Spleen (tissue), 11 donors: ENCODE results near the gene SFXN2. TPM values are rescaled to one million over a fixed set of nuclear protein-coding genes. Genes with fewer than 3 reads are reported as not detected.

Experiments
- DNase-seq: peaks from one replicate; pipeline ENCODE4 v3.0.0-alpha.2; 2020
- H3K27ac ChIP-seq, 8 donors: fragments of 200-600 bp; sonication (generic) in 7 of 8; 1 replicate in 4 of 8; 2 replicates in 4 of 8; pipeline versions ENCODE4 v1.5.0 to v1.8.0; 2016 to 2021; ENCODE audit warnings: inconsistent platforms in 4 of 8, mild to moderate bottlenecking in 4 of 8, moderate library complexity in 1 of 8
- H3K27me3 ChIP-seq, 7 donors: fragments of 200-600 bp; sonication (generic) in 6 of 7; replicated peaks in 1 of 7; 1 replicate in 4 of 7; 2 replicates in 3 of 7; pipeline versions ENCODE4 v1.5.0 to v1.8.0; 2016 to 2021; ENCODE audit warnings: inconsistent platforms in 3 of 7, mild to moderate bottlenecking in 1 of 7
- H3K36me3 ChIP-seq, 6 donors: fragments of 200-600 bp; sonication (generic) in 5 of 6; 1 replicate in 4 of 6; 2 replicates in 2 of 6; pipeline versions ENCODE4 v1.5.0 to v1.8.0; 2016 to 2021; ENCODE audit warnings: inconsistent platforms in 2 of 6
- H3K4me1 ChIP-seq, 6 donors: fragments of 200-600 bp; sonication (generic) in 5 of 6; 1 replicate in 3 of 6; 2 replicates in 3 of 6; pipeline versions ENCODE4 v1.5.0 to v1.8.0; 2016 to 2021; ENCODE audit warnings: inconsistent platforms in 3 of 6
- H3K4me3 ChIP-seq, 8 donors: fragments of 200-600 bp; sonication (generic) in 7 of 8; 1 replicate in 4 of 8; 2 replicates in 4 of 8; pipeline versions ENCODE4 v1.5.0 to v1.8.0; 2016 to 2021; ENCODE audit warnings: inconsistent platforms in 4 of 8, mild to moderate bottlenecking in 4 of 8, moderate library complexity in 2 of 8
- H3K9me3 ChIP-seq, 8 donors: fragments of 200-600 bp; sonication (generic) in 7 of 8; 1 replicate in 4 of 8; 2 replicates in 4 of 8; pipeline versions ENCODE4 v1.5.0 to v1.8.0; 2016 to 2021; ENCODE audit warnings: inconsistent platforms in 4 of 8
- POLR2A ChIP-seq, 3 donors: fragments of 450-650 bp; IDR thresholded peaks; one replicate each; pipeline ENCODE4 v1.5.1; 2017; ENCODE audit warnings: antibody characterized with exemption in 3 of 3, mild to moderate bottlenecking in 1 of 3
- POLR2AphosphoS5 ChIP-seq, 3 donors: sonication (generic); formaldehyde crosslinking; IDR thresholded peaks; one replicate each; pipeline ENCODE4 v1.5.1; 2017; ENCODE audit warnings: antibody characterized with exemption in 3 of 3
- WGBS, 5 donors: extraction: QIAGEN DNeasy Blood & Tissue Kit in 3 of 5; methylation state at CpG; one replicate each; pipeline versions ENCODE4 v1.1.5 to v1.1.7; 2013 to 2018; 5-methylcytosine and 5-hydroxymethylcytosine counted together
- intact Hi-C: fragments of 100-400 bp; cut with DNase I; formaldehyde crosslinking; loops from one replicate; pipeline ENCODE4 v1.15.0; 2023; ENCODE audit warnings: low total_unique reads
- polyA plus RNA-seq, 3 donors: library from polyadenylated mRNA; stranded (reverse); fragments of 200-250 nt; gene quantifications; one replicate each; pipeline ENCODE4 v1.2.1, GENCODE V29; 2013
- total RNA-seq, 7 donors: library from RNA; depleted of rRNA in 3 of 7; stranded (reverse); fragments of >200 nt in 3 of 7; fragmentation: NEBNext Ultra II Directional in 4 of 7; extraction: Animal tissue kit (Norgen Biotek cat#: 25700) in 4 of 7; gene quantifications; one replicate each; pipeline versions ENCODE4 v1.1.0 to v1.2.1, GENCODE V29; 2016 to 2021
- TF ChIP-seq, protein P1 (sequence below), 11 experiments: fragments of 200-600 bp in 7 of 11; fragments of 450-650 bp in 4 of 11; sonication (generic) in 4 of 11; IDR thresholded peaks in 8 of 11; conservative IDR thresholded peaks in 3 of 11; 1 replicate in 7 of 11; 2 replicates in 4 of 11; pipeline versions ENCODE4 v1.4.0 to v1.8.0; 2016 to 2021; ENCODE audit warnings: antibody characterized with exemption in 11 of 11, inconsistent platforms in 4 of 11, mild to moderate bottlenecking in 1 of 11
- donor health status: healthy with polysubstance abuse.
- donor health status: DM: no; HTN: no; CAD: no; lungs with moderate emphysema.
- donor health status: DM: no; HTN: no; CAD: no.
- donor health status: Bipolar disorder and iron deficiency.
- donor health status: healthy.
- donor health status: DM: no; HTN: no; CAD: no.
- donor health status: DM: yes; HTN: yes; CAD: no.

Gene SFXN2
- total and polyA plus RNA-seq, 10 donors: 3.0 to 12.8 (median 9.8) TPM

DNA sequence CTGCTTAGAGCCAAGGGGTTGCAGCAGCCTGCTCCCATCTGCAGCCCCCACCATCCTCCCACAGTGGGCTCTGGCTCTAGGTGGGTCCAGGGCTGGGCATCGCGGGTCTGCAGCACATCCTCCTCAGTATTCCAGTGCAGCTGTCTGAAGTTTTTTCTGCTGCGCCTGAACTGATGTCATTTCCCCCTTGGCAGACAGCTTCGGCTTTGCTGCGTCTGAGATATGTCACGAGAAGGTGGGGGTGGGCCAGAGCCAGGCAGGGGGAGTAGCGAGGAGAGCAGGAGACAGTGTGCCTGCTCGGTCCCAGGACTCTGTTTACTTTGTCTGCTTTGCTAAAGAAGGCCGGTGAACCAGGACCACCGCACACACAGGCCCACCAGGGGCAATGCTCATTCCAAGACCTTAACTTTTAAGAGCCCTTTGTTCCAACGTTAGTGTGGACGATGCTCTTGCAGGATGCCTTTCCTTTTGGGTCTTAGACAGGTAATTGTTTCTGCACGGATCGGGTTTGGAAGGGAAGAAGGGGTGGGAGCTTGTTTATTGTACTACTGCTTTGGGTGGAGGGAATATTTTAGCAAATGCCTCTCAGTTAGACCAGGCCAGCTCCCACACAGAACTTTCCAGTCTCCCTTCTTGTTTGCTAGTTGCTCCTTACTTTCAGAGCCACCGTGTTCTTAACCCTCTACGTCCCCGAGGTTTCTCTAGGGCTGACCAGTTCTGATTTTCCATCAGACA is 61.7 kb downstream of the SFXN2 start:
- no peak for DNase-seq
- WGBS, 5 donors: 22 to 29% (median 26%) methylated on average over 13 to 17 of the region's 17 CpGs
- Histone ChIP-seq H3K4me1 (peaks cover 12 to 99% (median 63%) of the 10 kb centered on the region in 6 donors), H3K36me3 (peaks cover 0 to 22% (median 0%) of the 10 kb centered on the region in 6 donors), H3K4me3 (peak overlapping the region in 3 of 8 donors; percentile 3 to 47 (median 28)), H3K27me3 (no peaks in the 10 kb centered on the region), H3K9me3 (no peaks in the 10 kb centered on the region), H3K27ac (peak overlapping the region in 7 of 8 donors; percentile 56 to 82 (median 78))
- intact Hi-C loops: no loop called here
- peak; percentile 47 to 80 (median 59) for TF ChIP-seq POLR2AphosphoS5 (IDR thresholded peaks at IDR 0.05)
- no peak for TF ChIP-seq POLR2A (IDR thresholded peaks at IDR 0.05)
- TF ChIP-seq, protein P1, sequence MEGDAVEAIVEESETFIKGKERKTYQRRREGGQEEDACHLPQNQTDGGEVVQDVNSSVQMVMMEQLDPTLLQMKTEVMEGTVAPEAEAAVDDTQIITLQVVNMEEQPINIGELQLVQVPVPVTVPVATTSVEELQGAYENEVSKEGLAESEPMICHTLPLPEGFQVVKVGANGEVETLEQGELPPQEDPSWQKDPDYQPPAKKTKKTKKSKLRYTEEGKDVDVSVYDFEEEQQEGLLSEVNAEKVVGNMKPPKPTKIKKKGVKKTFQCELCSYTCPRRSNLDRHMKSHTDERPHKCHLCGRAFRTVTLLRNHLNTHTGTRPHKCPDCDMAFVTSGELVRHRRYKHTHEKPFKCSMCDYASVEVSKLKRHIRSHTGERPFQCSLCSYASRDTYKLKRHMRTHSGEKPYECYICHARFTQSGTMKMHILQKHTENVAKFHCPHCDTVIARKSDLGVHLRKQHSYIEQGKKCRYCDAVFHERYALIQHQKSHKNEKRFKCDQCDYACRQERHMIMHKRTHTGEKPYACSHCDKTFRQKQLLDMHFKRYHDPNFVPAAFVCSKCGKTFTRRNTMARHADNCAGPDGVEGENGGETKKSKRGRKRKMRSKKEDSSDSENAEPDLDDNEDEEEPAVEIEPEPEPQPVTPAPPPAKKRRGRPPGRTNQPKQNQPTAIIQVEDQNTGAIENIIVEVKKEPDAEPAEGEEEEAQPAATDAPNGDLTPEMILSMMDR (IDR thresholded peaks at IDR 0.05 in 8 of 11, conservative IDR thresholded peaks at IDR 0.05 in 3 of 11): no peak

DNA sequence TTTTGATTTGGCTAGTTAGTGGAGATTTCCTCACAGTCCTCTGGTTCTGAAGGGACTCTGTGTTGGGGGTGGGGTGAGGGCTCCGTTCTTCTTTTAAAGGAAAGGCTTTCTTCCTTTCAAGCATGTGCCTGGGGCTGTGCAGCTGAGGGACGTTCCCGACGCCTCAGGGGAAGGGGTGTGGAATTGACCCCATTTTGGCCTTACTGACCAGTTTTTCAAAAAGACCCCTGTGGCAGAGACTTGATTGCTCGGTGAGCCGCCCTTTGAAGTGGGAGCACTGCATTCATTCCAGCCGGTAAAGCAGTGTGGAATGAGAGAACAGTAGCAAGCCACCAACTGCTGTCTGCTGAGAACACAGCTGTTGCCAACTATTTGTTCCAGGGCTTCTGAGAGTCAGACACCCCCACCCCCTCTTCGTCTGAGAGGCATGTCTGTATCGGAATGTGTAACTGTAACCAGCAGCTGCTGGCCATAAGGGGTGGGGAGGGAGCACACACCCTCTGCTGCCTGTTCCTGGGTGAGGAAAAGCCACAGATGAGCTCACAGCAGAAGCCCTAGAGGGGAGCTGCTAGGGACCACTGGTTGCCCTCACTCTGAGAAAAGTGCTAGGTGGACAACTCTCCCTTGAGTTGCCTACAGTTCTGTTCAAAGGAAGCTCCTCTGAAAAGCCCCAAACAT is 62.5 kb downstream of the SFXN2 start:
- TF ChIP-seq POLR2AphosphoS5 (IDR thresholded peaks at IDR 0.05): peak in 2 of 3 donors; percentile 52 to 76
- TF ChIP-seq, protein P1 (IDR thresholded peaks at IDR 0.05 in 8 of 11, conservative IDR thresholded peaks at IDR 0.05 in 3 of 11): no peak
- no peak for TF ChIP-seq POLR2A (IDR thresholded peaks at IDR 0.05)
- intact Hi-C loops: no loop called here
- 51 to 66% (median 58%) methylated on average over 9 of the region's 9 CpGs for WGBS, 5 donors
- H3K4me3 ChIP-seq: peak overlapping the region in 2 of 8 donors; percentile 28 to 47
- DNase-seq: no peak
- H3K36me3 ChIP-seq: peaks cover 0 to 28% (median 0%) of the 10 kb centered on the region in 6 donors
- H3K27ac ChIP-seq: peak overlapping the region in 7 of 8 donors; percentile 56 to 82 (median 78)
- peaks cover 12 to 100% (median 69%) of the 10 kb centered on the region in 6 donors for H3K4me1 ChIP-seq
- no peaks in the 10 kb centered on the region for H3K27me3 ChIP-seq
- H3K9me3 ChIP-seq: no peaks in the 10 kb centered on the region

DNA sequence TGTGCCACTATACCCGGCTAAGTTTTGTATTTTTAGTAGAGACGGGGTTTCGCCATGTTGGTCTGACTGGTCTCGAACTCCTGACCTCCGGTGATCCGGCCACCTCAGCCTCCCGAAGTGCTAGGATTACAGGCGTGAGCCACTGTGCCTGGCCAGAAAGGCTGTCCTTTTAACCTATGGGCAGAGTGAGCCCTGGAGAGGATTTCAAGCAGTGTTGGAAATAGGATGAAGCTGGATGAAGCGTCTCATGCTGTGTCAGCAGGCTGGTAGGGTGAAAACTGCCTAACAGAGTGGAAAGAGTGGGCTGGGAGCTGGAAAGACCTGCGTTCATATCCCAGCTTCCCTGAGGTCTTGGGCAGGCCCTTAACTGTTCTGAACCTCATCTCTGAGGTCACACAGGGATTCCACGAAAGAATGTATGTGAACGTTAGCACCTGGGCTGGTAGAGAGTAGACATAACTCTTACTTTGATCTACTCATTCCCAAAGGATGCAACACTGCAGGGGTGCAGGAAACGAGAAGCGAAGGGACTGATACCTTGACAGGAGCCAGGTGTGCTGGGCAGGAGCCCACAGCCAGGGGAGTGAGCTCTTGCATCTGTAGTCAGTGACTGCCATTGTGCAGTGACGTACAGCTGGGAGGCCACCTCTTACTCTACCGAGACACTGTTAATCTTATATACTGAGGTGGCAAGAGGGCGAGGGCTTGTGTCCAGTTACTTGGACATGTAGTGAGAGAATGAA is 63.4 kb downstream of the SFXN2 start:
- DNase-seq: no peak
- 77 to 90% (median 86%) methylated on average over 15 to 17 of the region's 17 CpGs for WGBS, 5 donors
- intact Hi-C loops: no loop called here
- no peak for TF ChIP-seq POLR2A (IDR thresholded peaks at IDR 0.05)
- TF ChIP-seq, protein P1 (IDR thresholded peaks at IDR 0.05 in 8 of 11, conservative IDR thresholded peaks at IDR 0.05 in 3 of 11): no peak
- Histone ChIP-seq H3K36me3 (peaks cover 0 to 28% (median 0%) of the 10 kb centered on the region in 6 donors), H3K4me3 (no peak overlapping the region), H3K9me3 (no peaks in the 10 kb centered on the region), H3K27ac (peak overlapping the region in 7 of 8 donors; percentile 46 to 82 (median 77)), H3K27me3 (no peaks in the 10 kb centered on the region), H3K4me1 (peaks cover 17 to 100% (median 73%) of the 10 kb centered on the region in 6 donors)
